A549 treated with AZD9567 at 1 μM for 4 hours (cell line): ENCODE data around the gene DIMT1. TPM values are rescaled to one million over a fixed set of nuclear protein-coding genes. Genes with fewer than 3 reads are reported as not detected.

Experiments
- total RNA-seq: library from RNA; stranded (reverse); fragments of 200-300 nt; extraction: Qiagen RNA extraction; gene quantifications from 5 replicates; pipeline ENCODE4 v1.2.3, GENCODE V29; 2022; ENCODE audit not compliant: insufficient read depth

DIMT1 gene
- total RNA-seq = 39.6 to 45.4 TPM (median 43.4 TPM) in 5 replicates

DNA sequence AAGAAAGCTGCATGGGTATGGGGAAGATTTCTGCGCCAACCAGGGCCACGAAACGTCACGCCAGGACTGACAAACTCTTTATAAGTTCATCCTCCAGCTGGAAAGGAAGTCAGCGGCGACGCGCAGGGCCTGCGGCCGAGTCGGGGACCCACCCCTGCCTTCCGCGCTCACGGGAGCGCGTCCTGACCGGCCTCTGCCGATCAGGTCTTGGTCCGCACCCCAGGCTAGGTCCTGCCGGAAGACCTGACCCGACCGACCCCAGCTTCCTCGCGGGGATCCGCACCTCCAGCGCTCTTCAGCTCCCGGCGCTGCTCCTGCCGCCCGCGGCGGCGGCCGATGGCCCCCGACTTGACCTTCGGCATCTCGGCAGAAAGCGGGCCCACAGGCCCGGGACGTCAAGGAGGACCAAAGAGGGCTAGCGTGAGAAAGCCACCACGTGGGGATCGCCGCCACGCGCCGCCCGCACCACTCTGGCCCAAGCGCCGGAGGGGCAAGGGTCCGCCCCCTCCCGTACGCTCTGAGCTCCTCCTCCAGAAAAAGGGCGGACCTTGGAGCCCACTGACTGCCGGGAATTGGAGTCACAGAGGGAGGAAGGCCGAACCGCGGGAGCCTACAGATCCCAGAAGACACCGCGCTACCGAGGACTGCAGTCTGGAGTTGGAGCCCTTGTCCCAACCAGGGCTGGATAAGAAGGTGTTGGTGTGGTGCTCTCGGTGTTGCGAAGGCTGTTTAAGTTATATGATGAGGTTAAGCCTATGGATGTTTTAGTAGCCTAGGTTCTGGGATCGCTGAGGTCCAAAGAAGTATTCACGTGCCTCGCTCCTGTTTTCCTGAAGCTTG lies at the start of gene DIMT1:
TSS of gene DIMT1 (minus strand) at position 495 of the 840 bp plus-strand sequence. CDS start at position 362, 133 bp downstream.

DNA sequence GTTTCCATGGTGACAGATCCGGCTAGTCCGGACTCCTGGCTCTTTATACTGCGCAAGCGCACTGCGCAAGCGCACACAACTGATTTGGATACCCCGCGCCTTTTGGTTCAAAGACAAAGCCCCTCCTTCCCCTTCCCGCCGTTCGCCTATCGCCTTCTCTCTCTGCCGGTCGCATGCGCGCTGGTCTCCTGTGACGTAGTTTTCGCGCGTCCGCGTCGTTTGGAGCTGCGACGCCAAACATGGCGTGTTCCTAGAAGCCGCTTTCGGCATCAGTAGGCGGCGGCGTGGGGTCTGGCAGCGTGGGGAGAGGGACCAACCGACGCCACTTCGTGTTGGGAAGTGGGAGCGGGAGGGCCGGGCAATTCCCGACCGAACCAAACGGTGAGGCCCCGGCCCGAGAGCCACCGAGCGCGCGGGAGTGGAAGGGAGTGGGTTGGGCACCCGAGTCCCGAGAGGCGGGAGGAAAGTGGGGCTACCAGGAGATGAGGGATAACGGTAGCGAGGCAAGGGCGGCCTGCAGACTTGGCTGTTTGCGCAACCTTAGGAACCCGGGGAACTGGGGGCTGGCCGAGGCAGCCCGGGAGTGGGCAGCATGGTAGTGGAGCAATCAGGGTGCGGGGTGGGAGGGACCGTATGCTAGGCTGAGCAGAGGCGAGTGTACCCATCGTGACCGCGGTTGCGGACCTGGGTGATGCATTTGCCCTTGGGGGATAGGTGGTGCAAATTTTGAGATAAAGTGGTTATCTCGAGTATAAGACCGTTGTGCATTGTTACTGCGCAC lies 9.0 kb upstream of the DIMT1 start, which contains the start of gene IPO11:
TSS of gene IPO11 (plus strand) at position 215 of the 781 bp plus-strand sequence. CDS start 24,517 bp downstream, outside the sequence.

Other genes starting within 250 kb of the DIMT1 start
- gene KIF2A, start 97.7 kb downstream of the DIMT1 start, total RNA-seq = 29.2 to 52.7 TPM (median 37.6 TPM) in 5 replicates
- 14.5 to 17.8 TPM (median 16.4 TPM) in 5 replicates for gene IPO11, start 8.9 kb upstream of the DIMT1 start, total RNA-seq
- gene LRRC70, start 174.9 kb upstream of the DIMT1 start, total RNA-seq = 0.10 to 0.18 TPM (median 0.16 TPM) in 3 of 5 replicates, not detected in the others